ENCODE results near the gene CSMD2.

CSMD2 gene

GRCh38 chr1:33659641-33660040 lies 505.4 kb downstream of the CSMD2 start:
- DNase-seq = no peak

GRCh38 chr1:33657833-33658232 lies 507.2 kb downstream of the CSMD2 start:
- DNase-seq = no peak

- DNase-seq = no peak
Observed at GRCh38 chr1:33656467-33657005, 508.5 kb downstream of the CSMD2 start.

GRCh38 chr1:33655496-33655895 lies 509.5 kb downstream of the CSMD2 start:
- no peak for DNase-seq

- DNase-seq = peak; percentile 4
Observed at GRCh38 chr1:33654267-33654834, 510.7 kb downstream of the CSMD2 start.

GRCh38 chr1:33653226-33653625 lies 511.8 kb downstream of the CSMD2 start:
- no peak for DNase-seq

- DNase-seq = no peak
Observed at GRCh38 chr1:33650708-33651107, 514.3 kb downstream of the CSMD2 start.

- DNase-seq = no peak
Observed at GRCh38 chr1:33649759-33650158, 515.3 kb downstream of the CSMD2 start.

- DNase-seq = no peak
Observed at GRCh38 chr1:33643216-33643615, 521.8 kb downstream of the CSMD2 start.

GRCh38 chr1:33641104-33641830 lies 523.8 kb downstream of the CSMD2 start:
- DNase-seq = no peak

- DNase-seq = no peak
Observed at GRCh38 chr1:33640114-33640660, 524.8 kb downstream of the CSMD2 start.

GRCh38 chr1:33637846-33638440 lies 527.1 kb downstream of the CSMD2 start:
- no peak for DNase-seq

GRCh38 chr1:33636209-33636608 lies 528.8 kb downstream of the CSMD2 start:
- no peak for DNase-seq

- DNase-seq = no peak
Observed at GRCh38 chr1:33635336-33636012, 529.6 kb downstream of the CSMD2 start.

GRCh38 chr1:33634806-33635205 lies 530.2 kb downstream of the CSMD2 start:
- DNase-seq = peak; percentile 44

GRCh38 chr1:33634143-33634542 lies 530.9 kb downstream of the CSMD2 start:
- DNase-seq = no peak

GRCh38 chr1:33633019-33633801 lies 531.8 kb downstream of the CSMD2 start:
- DNase-seq = peak; percentile 73

GRCh38 chr1:33630686-33631085 lies 534.3 kb downstream of the CSMD2 start:
- DNase-seq = no peak

GRCh38 chr1:33626801-33627200 lies 538.2 kb downstream of the CSMD2 start:
- no peak for DNase-seq

- no peak for DNase-seq
Observed at GRCh38 chr1:33624991-33625870, 539.8 kb downstream of the CSMD2 start.

- no peak for DNase-seq
Observed at GRCh38 chr1:33624261-33624990, 540.6 kb downstream of the CSMD2 start.

All from EL (cell line).